Activated T-cell treated with anti-CD3 and anti-CD28 coated beads for 24 hours (primary cell): ENCODE measurements around the gene ACSL6.

Source experiments
- DNase-seq: peaks from one replicate; pipeline ENCODE4 v3.0.0-alpha.2; 2020; ENCODE audit warnings: low read depth

The ACSL6 gene, protein sequence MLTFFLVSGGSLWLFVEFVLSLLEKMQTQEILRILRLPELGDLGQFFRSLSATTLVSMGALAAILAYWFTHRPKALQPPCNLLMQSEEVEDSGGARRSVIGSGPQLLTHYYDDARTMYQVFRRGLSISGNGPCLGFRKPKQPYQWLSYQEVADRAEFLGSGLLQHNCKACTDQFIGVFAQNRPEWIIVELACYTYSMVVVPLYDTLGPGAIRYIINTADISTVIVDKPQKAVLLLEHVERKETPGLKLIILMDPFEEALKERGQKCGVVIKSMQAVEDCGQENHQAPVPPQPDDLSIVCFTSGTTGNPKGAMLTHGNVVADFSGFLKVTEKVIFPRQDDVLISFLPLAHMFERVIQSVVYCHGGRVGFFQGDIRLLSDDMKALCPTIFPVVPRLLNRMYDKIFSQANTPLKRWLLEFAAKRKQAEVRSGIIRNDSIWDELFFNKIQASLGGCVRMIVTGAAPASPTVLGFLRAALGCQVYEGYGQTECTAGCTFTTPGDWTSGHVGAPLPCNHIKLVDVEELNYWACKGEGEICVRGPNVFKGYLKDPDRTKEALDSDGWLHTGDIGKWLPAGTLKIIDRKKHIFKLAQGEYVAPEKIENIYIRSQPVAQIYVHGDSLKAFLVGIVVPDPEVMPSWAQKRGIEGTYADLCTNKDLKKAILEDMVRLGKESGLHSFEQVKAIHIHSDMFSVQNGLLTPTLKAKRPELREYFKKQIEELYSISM

DNA sequence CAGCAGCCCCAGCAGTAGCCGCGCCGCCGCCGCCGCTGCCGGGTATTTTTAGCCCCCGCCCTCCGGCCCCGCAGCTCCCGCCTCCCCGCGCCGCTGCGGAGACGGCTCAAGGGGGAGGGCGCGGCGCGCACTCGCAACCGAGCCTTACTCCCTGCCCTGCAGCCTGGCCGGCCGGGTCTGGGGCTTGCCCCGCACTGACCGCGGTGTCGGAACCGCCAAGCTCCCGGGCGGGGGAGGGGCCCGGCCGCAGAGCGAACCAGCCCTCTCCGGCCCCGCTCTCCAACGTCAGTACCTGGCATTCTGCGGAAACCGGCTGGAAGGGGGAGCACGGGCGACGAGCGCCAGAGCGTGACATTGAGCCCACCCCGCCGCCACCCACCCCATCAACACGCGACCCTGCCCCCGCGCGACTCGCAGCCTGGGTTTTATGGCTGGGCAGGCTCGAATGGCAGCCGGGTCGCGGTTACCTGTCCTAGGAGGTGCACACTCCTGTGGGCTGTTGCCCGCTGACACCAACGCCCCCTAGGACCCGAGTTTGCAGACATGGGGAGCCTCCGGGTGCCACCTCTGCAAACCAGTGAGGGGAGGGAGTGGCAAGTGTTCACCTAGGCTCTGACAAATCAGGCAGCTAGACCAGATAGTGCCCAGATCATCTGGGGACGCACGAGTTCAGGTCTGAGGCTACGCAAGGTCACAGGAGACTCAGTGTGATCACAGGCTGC, at the start of gene ACSL6:
ACSL6 (minus strand) TSS at position 37 of the 722 bp plus-strand sequence. CDS start 105 bp downstream, outside the sequence.
- DNase-seq: no peak

DNA sequence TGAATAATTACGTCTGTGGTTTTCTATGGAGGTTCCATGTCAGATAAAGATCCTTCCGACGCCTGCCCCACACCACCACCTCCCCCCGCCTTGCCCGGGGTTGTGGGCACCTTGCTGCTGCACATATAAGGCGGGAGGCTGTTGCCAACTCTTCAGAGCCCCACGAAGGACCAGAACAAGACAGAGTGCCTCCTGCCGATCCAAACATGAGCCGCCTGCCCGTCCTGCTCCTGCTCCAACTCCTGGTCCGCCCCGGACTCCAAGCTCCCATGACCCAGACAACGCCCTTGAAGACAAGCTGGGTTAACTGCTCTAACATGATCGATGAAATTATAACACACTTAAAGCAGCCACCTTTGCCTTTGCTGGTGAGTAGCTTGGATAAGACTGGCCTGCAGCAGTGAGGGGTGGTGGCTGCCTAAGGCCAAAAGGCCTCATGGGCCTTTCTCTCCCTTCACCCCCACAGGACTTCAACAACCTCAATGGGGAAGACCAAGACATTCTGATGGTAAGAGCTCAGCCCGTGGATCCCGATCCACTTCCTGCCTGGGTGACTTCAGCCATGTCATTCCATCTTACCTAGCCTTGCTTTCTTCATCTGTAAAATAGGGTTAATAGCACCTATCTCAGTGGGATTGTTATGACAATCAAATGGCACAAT, 49.2 kb upstream of the ACSL6 start, which contains the start of gene IL3:
IL3 (plus strand) TSS at position 155 of the 661 bp plus-strand sequence; CDS start at position 207, 52 bp downstream.
- DNase-seq: no peak

DNA sequence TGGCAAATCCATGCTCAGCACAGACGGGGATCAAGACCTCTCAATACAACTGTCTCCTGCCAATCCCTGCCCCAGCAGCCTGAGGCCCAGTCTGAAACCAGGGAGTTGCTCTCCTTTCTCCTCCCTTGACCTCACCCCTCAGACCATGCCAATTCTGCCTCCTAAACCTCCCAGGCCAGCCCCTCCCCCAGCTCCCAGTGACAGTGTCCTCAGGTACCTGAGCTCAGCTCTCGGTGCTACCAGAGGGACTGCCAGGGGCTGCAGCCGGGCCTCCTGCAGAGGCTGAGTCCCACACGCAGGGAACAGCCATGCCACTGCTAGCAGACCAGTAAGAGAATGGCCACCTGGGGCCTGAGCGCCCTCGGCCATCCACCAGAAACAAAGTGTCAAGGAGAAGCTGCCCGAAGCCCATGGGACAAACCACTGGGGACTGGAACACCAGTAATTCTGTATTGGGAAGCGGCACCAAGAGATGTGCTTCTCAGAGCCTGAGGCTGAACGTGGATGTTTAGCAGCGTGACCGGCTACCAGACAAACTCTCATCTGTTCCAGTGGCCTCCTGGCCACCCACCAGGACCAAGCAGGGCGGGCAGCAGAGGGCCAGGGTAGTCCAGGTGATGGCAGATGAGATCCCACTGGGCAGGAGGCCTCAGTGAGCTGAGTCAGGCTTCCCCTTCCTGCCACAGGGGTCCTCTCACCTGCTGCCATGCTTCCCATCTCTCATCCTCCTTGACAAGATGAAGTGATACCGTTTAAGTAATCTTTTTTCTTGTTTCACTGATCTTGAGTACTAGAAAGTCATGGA, 48.4 kb upstream of the ACSL6 start:
- no peak for DNase-seq

DNA sequence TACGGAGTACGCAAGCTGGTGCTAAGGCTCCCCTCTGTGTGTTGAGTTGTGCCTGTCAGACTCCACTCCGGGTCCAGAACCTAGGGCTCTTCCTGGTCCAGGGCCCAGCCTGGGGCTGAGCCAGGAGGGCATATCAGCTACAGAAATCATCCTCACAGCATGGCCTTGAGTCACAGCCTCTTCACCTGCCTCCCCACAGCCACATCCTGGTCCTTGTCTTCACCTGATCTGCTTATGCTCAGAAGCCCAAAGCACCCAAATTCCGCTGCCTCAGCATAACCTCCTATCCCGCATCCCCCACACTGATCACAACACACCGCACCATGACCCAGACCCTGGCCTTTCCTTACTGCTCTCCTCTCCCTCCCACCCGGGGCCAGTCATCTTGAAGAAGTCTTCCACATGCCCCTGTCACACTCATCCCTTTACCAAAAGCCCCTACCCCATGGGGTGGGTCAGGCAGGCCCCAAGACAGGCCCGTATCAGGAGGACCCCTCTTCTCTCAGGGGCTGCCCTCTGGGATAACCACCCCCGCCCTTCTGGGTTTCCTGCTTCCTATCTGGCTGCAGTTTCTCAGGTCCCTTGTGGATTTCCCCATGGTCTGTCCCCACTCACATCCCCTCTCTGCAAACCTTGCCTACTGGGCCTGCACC, 47.7 kb upstream of the ACSL6 start:
- DNase-seq: no peak

DNA sequence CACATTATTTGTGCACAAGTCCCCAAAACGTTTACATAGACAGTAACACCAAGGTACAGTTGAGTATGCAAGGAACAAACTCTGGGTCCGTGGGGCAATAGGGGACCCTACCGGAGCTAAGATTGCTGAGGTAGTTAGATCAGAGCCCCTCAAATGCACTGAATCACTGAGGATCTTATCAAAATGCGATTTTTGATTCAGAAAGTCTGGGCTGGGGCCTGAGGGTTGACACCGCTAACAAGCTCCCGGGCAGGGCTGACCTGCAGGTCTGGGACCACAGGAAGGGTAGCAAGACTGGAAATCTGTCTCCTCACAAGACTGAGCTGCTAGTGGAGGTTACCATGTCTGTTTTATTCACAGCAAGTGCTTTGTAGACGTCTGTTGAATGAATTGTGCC, 47.2 kb upstream of the ACSL6 start:
- DNase-seq: no peak

DNA sequence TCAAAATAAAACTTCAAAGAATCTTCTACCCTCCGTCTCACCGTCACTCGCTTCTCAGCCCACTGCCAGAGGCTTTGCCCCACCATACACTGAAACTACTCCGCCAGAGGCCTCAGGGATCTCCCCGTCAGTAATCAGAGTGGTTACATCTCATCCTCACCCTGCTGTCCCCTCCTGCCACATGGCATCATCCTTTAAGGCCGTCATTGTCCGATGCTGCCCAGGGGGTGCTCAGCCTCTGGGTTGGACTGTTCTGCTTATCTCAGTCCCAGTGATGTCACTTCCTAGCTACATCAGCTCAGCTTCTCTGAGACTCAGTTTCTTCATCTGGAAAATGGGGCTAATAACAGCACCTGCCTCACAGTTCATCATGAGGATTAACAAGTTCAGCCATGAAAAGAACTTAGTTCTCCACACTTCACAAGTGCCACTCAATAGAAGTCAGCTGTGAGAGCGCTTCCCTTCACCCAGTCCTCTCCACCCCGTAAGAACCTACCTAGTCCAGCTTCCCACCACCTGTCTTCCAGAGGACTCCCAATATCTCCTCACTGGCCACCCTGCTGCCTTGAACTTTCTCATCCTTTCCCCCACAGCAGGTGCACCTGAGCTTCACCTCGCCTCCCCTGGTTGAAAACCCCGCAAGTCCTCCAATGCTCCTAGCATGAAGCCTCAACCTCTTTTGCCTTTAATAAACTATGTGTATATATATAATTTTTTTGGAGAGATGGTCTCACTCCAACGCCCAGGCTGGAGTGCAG, 46.2 kb upstream of the ACSL6 start:
- DNase-seq: no peak

DNA sequence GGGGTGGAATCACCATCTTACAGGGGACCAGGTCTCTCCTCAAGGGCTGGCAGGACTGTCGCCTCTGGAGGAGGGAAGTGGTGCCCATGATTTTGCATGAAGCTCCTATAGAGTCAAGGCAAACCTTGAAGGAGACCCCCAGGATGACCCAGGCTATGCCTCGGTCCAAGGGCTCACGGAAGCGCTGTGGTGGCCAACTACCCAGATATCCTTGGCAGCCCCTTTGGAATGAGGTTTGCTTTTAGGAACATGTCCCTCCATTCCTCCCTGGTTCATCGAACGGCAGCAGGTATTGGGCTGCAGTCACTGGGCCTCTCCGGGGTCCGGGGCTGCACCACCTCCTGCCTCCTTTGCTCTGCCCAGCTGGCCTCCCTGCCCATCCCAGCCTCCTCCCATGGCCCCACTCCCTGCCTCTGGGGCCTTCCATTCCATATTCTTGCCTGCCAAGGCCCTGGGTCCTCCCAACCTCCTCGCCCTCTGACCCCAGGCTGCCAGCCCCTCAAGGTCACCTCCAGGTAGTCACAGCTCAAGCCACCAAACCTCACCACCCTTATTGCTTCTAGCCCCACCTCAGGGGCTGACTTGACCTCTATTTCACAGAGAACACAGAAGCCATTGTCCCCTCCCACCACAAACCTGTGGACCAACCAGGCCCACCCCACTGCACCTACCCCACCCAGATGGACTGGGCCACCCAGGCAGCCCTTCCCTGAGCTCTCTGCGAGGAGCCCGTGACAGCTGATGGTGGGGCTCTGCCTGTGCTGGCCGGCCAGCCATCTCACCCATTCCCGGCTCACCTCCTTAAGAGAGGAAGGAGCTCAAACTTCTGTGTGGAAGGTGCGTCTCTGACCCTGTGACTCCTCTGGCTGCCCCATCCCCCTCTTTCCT, 45.4 kb upstream of the ACSL6 start:
- DNase-seq: no peak

DNA sequence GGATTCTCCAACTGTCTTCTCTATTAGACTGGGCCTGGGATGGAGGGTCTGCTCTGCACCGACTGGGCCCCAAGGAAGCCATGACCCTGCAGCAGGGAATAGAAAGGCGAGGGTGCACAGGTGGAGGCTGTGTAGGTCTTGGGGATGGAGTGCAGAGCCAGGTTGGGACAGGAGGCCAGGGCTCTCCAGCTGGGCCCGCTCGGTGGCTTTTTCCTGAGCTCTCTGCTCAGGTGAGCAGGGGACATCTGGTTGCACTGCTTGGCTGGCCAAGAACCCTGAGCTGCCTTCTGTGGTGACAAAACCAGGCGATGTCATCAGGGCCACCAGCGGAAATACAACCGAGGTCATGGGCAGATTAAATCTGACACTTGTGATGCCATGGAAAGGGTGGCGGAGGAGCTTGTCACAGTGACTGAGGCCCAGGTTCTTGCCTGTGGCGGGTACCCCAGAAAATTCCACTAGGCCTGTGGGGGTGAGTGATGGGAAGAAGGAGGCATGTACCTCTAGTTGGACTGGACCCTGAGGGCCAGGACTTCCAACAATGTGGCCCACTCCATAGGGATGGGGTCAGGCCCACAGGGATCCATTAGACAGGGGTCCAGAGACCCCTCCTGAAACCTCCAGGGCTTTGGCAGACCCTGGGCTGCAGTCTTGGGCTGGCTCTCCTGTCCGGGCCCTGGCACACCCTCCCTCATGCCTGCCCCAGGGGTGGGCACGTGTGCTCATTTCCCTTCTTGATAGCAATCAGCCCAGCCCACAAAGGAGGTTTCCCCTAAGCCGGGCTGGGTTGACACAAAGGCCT, 44.6 kb upstream of the ACSL6 start:
- no peak for DNase-seq

DNA sequence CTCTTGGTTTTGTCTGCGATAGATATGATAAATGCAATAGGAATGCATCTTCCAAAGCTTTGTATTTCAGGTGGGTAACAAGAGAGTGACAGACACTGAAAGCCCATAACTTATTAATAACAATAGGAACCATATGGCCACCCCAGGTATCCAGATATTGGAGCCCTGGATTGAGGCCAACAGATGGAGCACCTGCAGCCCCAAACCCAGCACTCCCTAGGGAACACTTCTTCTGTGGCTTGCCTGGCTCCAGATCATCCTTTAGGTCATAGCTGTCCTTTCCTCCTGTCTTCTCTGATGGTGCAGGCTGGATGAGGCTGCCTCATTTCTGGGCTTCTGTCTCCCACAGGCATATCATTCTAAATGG, 44.0 kb upstream of the ACSL6 start:
- no peak for DNase-seq

DNA sequence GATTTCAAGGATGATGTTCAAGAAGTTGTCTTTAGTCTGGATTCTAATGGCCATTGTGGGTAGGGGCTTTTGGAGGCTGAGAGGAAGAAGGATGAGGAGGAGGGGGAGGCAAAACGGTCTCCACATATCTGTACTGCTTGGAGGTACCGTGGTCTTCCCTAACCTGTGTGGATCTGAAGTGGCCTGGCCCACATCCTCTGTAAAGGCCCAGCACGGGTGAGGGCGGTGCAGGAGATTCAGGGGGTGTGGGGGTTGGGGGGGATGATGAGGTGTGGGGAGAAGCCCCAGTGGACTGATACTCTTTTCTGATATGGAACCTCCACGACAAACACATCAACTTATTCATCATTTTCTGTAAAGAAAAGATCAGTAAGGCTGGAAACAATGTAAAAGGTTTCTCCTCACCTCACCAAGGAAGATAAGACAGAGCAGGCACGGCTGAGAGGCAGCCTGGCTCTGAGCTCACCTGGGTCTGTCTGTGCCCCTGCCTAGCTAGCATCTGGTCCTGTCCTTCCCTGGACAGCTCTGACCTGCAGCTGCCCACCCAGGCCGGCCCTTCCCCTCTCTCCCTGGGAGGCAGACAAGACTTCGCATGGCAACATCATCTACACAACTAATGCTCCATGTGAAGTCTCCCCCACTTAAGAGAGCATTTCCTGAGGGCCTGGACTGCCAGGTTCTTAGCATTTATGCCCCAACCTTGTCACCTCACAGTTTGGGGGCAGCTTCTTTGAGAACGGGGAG, 43.4 kb upstream of the ACSL6 start:
- no peak for DNase-seq

DNA sequence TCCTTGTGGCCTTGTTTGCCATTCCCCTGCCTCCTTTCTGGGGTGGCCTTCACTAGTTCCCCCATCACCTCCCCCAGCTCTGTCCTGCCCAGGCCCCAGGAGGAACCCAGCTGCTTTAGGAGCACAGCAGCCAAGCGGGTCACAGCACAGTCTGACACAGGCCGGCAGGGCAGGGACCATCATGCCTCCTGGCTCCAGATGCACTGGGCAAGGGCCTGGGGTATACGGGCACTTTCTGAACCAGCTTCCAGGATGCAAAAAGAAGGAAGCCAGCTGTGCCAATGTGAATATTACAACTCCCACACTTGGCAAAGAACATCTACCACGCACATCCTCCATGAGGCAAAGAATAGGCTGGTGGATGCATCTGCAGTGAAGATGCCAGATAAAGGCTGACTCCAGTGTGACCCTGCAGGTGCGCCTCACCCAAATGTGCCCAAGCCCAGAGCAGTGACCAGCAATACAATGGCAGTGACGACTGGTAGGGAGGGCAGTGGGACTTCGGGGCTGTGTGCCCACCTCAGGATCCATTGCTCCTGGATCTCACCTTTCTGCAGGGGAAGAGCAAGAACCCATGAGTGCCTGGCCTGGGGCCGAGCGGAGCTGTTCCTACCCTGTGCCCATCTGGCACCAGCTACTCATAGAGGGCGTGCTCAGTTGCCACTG, 42.7 kb upstream of the ACSL6 start:
- DNase-seq: no peak

DNA sequence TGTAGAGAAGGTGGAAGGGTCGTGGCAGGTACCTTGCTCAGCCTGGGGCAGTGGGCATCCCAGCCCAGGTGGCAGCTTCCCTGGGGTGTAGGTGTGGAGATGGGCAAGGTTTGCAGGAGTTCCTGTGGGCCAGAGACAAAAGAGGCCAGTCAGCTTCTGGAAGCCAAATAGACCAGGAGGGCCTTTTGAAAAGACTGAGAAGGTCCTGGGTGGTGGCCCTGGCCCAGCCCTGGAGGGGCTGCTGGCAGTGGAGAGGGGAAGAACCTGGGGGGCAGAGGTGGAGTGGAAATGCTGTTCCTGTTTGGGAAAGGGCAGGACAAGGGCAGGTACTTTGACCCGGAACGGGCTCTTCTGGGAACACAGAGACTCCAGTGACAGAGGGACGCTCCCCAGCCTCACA, 42.0 kb upstream of the ACSL6 start:
- DNase-seq: no peak

DNA sequence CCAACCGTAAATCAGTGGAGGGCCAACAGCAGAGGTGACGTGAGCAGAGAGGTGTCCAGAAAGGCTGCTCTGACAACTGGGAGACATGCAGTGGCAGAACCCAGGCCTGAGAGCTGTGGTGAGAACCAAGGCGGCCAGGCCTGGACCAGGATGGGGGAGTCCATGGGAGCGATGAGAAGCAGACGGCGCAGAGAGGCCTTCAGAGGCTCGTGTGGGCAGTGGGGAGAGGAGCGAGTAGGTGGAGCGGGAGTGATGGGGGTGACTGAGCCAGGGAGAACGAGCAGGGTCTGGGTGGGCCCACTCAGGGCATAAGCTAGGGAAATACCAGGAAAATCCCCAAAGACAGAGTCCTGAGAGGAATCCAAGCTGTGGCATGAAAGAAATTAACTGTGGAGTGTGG, 41.1 kb upstream of the ACSL6 start:
- no peak for DNase-seq

DNA sequence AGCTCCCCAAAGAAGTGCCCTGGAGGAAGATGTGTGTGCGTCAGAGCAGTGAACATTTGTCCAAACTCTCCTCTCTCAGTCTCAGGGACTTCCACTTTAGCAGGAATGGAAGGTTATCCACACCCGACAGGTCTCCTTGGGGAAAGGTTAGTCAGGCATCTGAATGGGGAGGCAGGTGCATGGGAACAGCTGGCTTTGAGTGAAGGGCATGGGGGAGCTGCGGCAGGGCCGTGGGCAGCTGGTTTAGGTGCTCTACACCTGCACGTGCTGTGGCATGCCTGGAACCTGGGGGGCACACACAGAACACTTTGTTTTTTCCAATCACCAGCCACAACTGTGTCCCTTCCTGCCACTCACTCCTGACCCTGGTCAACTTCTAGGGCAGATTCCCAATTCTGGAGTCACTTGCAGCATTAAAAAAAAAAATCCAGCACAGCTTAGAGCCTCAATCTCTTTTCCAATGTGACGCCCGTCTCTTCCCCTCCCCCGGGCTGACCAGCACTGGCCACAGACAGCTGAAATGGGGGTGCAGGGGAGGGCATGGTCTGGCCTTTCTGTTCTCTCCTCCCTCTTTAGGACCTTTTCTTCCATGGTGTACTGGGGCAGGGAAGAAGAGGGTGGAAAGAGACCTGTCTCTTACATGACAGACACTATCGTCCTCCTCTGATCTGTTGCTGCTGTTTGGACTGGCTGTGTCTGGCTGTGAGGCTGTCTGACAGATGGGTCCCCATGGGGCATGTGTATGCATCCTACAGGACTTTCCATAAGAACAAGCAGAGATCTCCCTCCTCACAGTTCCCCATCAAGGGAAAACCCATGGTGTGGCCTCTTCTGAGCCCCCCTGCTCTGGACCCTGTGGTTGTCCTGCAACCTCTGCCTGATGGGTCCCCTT, 39.4 kb upstream of the ACSL6 start:
- DNase-seq: no peak

DNA sequence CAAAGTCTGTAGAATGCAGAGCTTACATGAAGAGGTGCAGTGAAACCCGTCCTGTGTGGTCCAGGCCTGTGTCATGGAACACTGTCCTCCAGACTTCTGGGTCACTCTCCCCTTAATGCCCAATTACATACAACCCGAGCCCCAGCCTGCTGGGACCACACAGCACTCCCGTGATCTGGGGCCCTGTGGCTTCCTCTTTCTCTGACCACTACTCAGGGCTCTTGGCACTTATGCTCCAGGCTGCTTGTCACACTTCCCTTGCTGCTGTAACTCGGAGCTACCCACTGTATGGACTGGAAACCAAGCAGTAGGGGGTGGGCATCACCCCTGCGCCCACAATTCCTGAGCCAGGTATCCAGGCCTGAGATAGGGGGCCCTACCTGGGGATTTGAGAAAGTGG, 38.7 kb upstream of the ACSL6 start:
- no peak for DNase-seq

DNA sequence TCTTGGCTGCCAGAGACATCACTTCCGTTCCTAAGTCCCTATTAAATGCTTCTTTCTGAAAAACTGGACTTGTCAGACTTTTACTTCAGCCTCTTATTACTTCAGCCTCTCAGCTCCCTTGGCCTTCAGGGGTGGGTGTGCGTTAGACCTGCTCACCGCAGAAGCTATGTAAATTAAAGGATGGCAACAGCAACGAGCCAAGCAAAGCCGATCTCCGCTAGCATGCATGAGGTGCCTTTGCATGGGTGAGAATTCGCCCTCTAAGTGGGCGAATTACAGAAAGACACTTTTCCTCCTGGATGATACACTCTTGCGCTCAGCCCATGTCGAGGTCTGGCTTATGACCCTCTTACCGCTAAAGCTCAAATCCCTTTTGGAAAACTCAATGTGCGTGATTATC, 38.1 kb upstream of the ACSL6 start:
- DNase-seq: no peak
